HG03135 (cell line): ENCODE measurements around the gene UBB.
A peak's percentile ranks its signal among the peaks of the same experiment; 100 is the strongest.
"Not testable (repeated sequence)": the region's sequence is repeated elsewhere in the genome, so short reads cannot be mapped to it uniquely, and the experiment has no call there.

Source experiments
- ATAC-seq: cut with Tn5 transposase; IDR thresholded peaks from one replicate; pipeline ENCODE4 v1.9.1; 2021; ENCODE audit warnings: mild to moderate bottlenecking, moderate library complexity; ENCODE audit not compliant: unreplicated experiment

UBB gene

GRCh38 chr17:16374146-16374938, 6.5 kb upstream of the UBB start:
- ATAC-seq = no peak

GRCh38 chr17:16377941-16378341, 3.0 kb upstream of the UBB start:
- no peak for ATAC-seq

- ATAC-seq = no peak
Observed at GRCh38 chr17:16378636-16379282, 2.1 kb upstream of the UBB start.

GRCh38 chr17:16379654-16380053, 1.2 kb upstream of the UBB start:
- ATAC-seq = no peak

GRCh38 chr17:16381496-16381820, 567 bp downstream of the UBB start:
- ATAC-seq = peak; percentile 10

- ATAC-seq = no peak
Observed at GRCh38 chr17:16383216-16383615, 2.3 kb downstream of the UBB start.

- no peak for ATAC-seq
Observed at GRCh38 chr17:16383772-16384287, 2.9 kb downstream of the UBB start.

- no peak for ATAC-seq
Observed at GRCh38 chr17:16384557-16384956, 3.7 kb downstream of the UBB start.

- ATAC-seq = not testable (repeated sequence)
Observed at GRCh38 chr17:16386126-16386507, 5.2 kb downstream of the UBB start.

- ATAC-seq = no peak
Observed at GRCh38 chr17:16391451-16391850, 10.6 kb downstream of the UBB start.

GRCh38 chr17:16392491-16392890, 11.6 kb downstream of the UBB start:
- not testable (repeated sequence) for ATAC-seq

- ATAC-seq = not testable (repeated sequence)
Observed at GRCh38 chr17:16395887-16396286, 15.0 kb downstream of the UBB start.

GRCh38 chr17:16396693-16397092, 15.8 kb downstream of the UBB start:
- ATAC-seq = not testable (repeated sequence)

GRCh38 chr17:16398270-16399267, 17.7 kb downstream of the UBB start:
- ATAC-seq = peak; percentile 77

GRCh38 chr17:16403847-16404246, 23.0 kb downstream of the UBB start:
- not testable (repeated sequence) for ATAC-seq

- no peak for ATAC-seq
Observed at GRCh38 chr17:16406742-16407674, 26.1 kb downstream of the UBB start.

GRCh38 chr17:16407911-16408588, 27.2 kb downstream of the UBB start:
- peak; percentile 86 for ATAC-seq

- peak; percentile 50 for ATAC-seq
Observed at GRCh38 chr17:16415031-16415924, 34.4 kb downstream of the UBB start, which contains the start of gene TRPV2. Gene TRPV2, plus strand, starts transcription at chr17:16415571. Its CDS starts 2,098 bp downstream, at chr17:16417669.
